Spleen (tissue), 7 donors: ENCODE data around the gene FGF2.

Source experiments
- POLR2A ChIP-seq, 3 donors: fragments of 450-650 bp; IDR thresholded peaks; one replicate each; pipeline ENCODE4 v1.5.1; 2017; ENCODE audit warnings: antibody characterized with exemption in 3 of 3, mild to moderate bottlenecking in 1 of 3
- POLR2AphosphoS5 ChIP-seq, 3 donors: sonication (generic); formaldehyde crosslinking; IDR thresholded peaks; one replicate each; pipeline ENCODE4 v1.5.1; 2017; ENCODE audit warnings: antibody characterized with exemption in 3 of 3
- TF ChIP-seq, protein P1 (sequence below), 11 experiments: fragments of 200-600 bp in 7 of 11; fragments of 450-650 bp in 4 of 11; sonication (generic) in 4 of 11; IDR thresholded peaks in 8 of 11; conservative IDR thresholded peaks in 3 of 11; 1 replicate in 7 of 11; 2 replicates in 4 of 11; pipeline versions ENCODE4 v1.4.0 to v1.8.0; 2016 to 2021; ENCODE audit warnings: antibody characterized with exemption in 11 of 11, inconsistent platforms in 4 of 11, mild to moderate bottlenecking in 1 of 11
- donor health status: DM: no; HTN: no; CAD: no; lungs with moderate emphysema.
- donor health status: DM: no; HTN: no; CAD: no.
- donor health status: DM: no; HTN: no; CAD: no.

DNA sequence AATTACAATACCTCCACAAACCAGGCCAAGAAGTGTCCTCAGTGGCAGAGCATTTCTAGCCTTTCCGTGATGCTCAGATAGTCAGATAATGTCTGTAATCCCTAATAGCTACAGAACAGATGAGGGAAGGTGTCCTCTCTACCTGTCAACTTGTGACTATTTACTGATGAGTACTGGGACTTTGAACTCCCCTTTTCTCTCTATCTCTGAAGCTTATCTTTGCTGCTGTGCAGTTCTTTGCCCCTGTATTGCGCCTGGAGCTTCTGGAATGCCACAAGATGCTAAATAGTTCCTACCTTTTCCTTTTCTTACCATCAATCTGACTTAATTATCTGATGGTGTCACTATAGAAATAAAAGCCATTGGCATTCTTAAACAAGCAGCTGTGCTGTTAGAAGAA is 30.5 kb downstream of the FGF2 start:
- TF ChIP-seq, protein P1, sequence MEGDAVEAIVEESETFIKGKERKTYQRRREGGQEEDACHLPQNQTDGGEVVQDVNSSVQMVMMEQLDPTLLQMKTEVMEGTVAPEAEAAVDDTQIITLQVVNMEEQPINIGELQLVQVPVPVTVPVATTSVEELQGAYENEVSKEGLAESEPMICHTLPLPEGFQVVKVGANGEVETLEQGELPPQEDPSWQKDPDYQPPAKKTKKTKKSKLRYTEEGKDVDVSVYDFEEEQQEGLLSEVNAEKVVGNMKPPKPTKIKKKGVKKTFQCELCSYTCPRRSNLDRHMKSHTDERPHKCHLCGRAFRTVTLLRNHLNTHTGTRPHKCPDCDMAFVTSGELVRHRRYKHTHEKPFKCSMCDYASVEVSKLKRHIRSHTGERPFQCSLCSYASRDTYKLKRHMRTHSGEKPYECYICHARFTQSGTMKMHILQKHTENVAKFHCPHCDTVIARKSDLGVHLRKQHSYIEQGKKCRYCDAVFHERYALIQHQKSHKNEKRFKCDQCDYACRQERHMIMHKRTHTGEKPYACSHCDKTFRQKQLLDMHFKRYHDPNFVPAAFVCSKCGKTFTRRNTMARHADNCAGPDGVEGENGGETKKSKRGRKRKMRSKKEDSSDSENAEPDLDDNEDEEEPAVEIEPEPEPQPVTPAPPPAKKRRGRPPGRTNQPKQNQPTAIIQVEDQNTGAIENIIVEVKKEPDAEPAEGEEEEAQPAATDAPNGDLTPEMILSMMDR (IDR thresholded peaks at IDR 0.05 in 8 of 11, conservative IDR thresholded peaks at IDR 0.05 in 3 of 11): no peak
- TF ChIP-seq POLR2AphosphoS5 (IDR thresholded peaks at IDR 0.05) (no peak), POLR2A (IDR thresholded peaks at IDR 0.05) (no peak)
